HFF-Myc (cell line): ENCODE results near the gene UBE2G2.

Source experiments
- DNase-seq: peaks from one replicate; pipeline ENCODE4 v3.0.0-alpha.2; 2011; ENCODE audit warnings: low read depth; ENCODE audit errors: extremely low read depth
- H3K4me3 ChIP-seq: replicated peaks from 2 replicates; pipeline ENCODE4 v1.5.1; 2011; ENCODE audit warnings: low read depth, mild to moderate bottlenecking, control low read depth, low read length
- CTCF ChIP-seq: IDR thresholded peaks from 2 replicates; pipeline ENCODE4 v1.5.1; 2012; ENCODE audit warnings: mild to moderate bottlenecking, low read depth, low read length, control low read depth; ENCODE audit errors: missing control alignments

The UBE2G2 gene

GRCh38 chr21:44735821-44736220 is 65.8 kb downstream of the UBE2G2 start:
- no peak for DNase-seq
- H3K4me3 ChIP-seq = no peak overlapping the region
- no peak for TF ChIP-seq CTCF

GRCh38 chr21:44734841-44735240 is 66.8 kb downstream of the UBE2G2 start:
- no peak for TF ChIP-seq CTCF
- no peak for DNase-seq
- no peak overlapping the region for H3K4me3 ChIP-seq

GRCh38 chr21:44734026-44734745 is 67.4 kb downstream of the UBE2G2 start:
- no peak for TF ChIP-seq CTCF

GRCh38 chr21:44732956-44733355 is 68.7 kb downstream of the UBE2G2 start:
- TF ChIP-seq CTCF = no peak
- H3K4me3 ChIP-seq = no peak overlapping the region
- DNase-seq = no peak

More at GRCh38 chr21:44734026-44734745, 67.4 kb downstream of the UBE2G2 start:
- DNase-seq = no peak
- no peak overlapping the region for H3K4me3 ChIP-seq

- H3K4me3 ChIP-seq = no peak overlapping the region
- no peak for TF ChIP-seq CTCF
- no peak for DNase-seq
Measured at GRCh38 chr21:44732263-44732662, 69.4 kb downstream of the UBE2G2 start.

GRCh38 chr21:44730951-44731579 is 70.6 kb downstream of the UBE2G2 start:
- DNase-seq = no peak
- TF ChIP-seq CTCF = no peak
- no peak overlapping the region for H3K4me3 ChIP-seq
